NCI-H2171 treated with DMSO at 0.1 percent for 48 hours (cell line): ENCODE results near the gene SLC4A8.

Experiments
- DNase-seq: peaks from one replicate; lab custom pipeline; 2025; lab: John Stamatoyannopoulos, UW

The SLC4A8 gene

GRCh38 chr12:51424662-51425539 is at the start of gene SLC4A8:
Gene SLC4A8, plus strand, starts transcription at chr12:51424831. Its CDS starts 157 bp downstream, at chr12:51424988.
- DNase-seq, result peak; percentile 92

- no peak for DNase-seq
These were observed 49.8 kb upstream of the SLC4A8 start for GRCh38 chr12:51374856-51375255.

- peak; percentile 98 for DNase-seq
These were observed 47.3 kb upstream of the SLC4A8 start for GRCh38 chr12:51377099-51377984.

GRCh38 chr12:51378749-51379148 is 45.9 kb upstream of the SLC4A8 start:
- no peak for DNase-seq

- DNase-seq, result no peak
These were observed 45.1 kb upstream of the SLC4A8 start for GRCh38 chr12:51379571-51379970.

GRCh38 chr12:51381226-51382079 is 43.2 kb upstream of the SLC4A8 start:
- DNase-seq, result peak; percentile 23

- peak; percentile 65 for DNase-seq
These were observed 42.5 kb upstream of the SLC4A8 start for GRCh38 chr12:51382173-51382572.

GRCh38 chr12:51383269-51383905 is 41.2 kb upstream of the SLC4A8 start:
- peak; percentile 41 for DNase-seq

- no peak for DNase-seq
These were observed 38.3 kb upstream of the SLC4A8 start for GRCh38 chr12:51386351-51386750.

GRCh38 chr12:51388069-51388799 is 36.4 kb upstream of the SLC4A8 start:
- no peak for DNase-seq

- no peak for DNase-seq
These were observed 35.8 kb upstream of the SLC4A8 start for GRCh38 chr12:51388846-51389245.

GRCh38 chr12:51389302-51389999 is 35.2 kb upstream of the SLC4A8 start:
- DNase-seq, result no peak

- no peak for DNase-seq
These were observed 34.2 kb upstream of the SLC4A8 start for GRCh38 chr12:51390457-51390856.

- no peak for DNase-seq
These were observed 33.7 kb upstream of the SLC4A8 start for GRCh38 chr12:51390891-51391282.

- peak; percentile 56 for DNase-seq
These were observed 33.1 kb upstream of the SLC4A8 start, which contains the start of gene GALNT6 for GRCh38 chr12:51391283-51392123. Gene GALNT6, minus strand, starts transcription at chr12:51391406. Its CDS starts 11,625 bp downstream, at chr12:51379781.

GRCh38 chr12:51392556-51393237 is 31.9 kb upstream of the SLC4A8 start:
- no peak for DNase-seq

GRCh38 chr12:51393676-51394545 is 30.7 kb upstream of the SLC4A8 start:
- no peak for DNase-seq
